AG09319 (cell line): ENCODE measurements around the gene HIRA.
"Not testable (repeated sequence)": the region's sequence is repeated elsewhere in the genome, so short reads cannot be mapped to it uniquely, and the experiment has no call there.

Experiments
- DNase-seq: peaks from one replicate; pipeline ENCODE4 v3.0.0-alpha.2; 2010; ENCODE audit warnings: low read depth; ENCODE audit errors: extremely low read depth
- CTCF ChIP-seq: IDR thresholded peaks from 2 replicates; pipeline ENCODE4 v1.5.1; 2011; ENCODE audit warnings: low read depth, mild to moderate bottlenecking, inconsistent platforms, low read length, moderate library complexity

The HIRA gene

GRCh38 chr22:19337137-19337536, 94.4 kb downstream of the HIRA start:
- TF ChIP-seq CTCF, result no peak

GRCh38 chr22:19336133-19337075, 95.1 kb downstream of the HIRA start:
- DNase-seq, result no peak
- no peak for TF ChIP-seq CTCF

More at GRCh38 chr22:19337137-19337536, 94.4 kb downstream of the HIRA start:
- no peak for DNase-seq

- TF ChIP-seq CTCF, result no peak
- no peak for DNase-seq
These were observed 99.6 kb downstream of the HIRA start for GRCh38 chr22:19331975-19332374.

GRCh38 chr22:19331474-19331873, 100.1 kb downstream of the HIRA start:
- no peak for TF ChIP-seq CTCF
- DNase-seq, result no peak

- no peak for DNase-seq
- no peak for TF ChIP-seq CTCF
These were observed 100.6 kb downstream of the HIRA start for GRCh38 chr22:19330865-19331418.

GRCh38 chr22:19330205-19330604, 101.3 kb downstream of the HIRA start:
- not testable (repeated sequence) for DNase-seq

- DNase-seq, result no peak
- TF ChIP-seq CTCF, result no peak
These were observed 102.1 kb downstream of the HIRA start for GRCh38 chr22:19329454-19329853.
